HUDEP-2 (cell line): Measurements from ENCODE around the gene NSD2.
"Not testable (repeated sequence)": the region's sequence is repeated elsewhere in the genome, so short reads cannot be mapped to it uniquely, and the experiment has no call there.

ENCODE experiments used
- DNase-seq, 76 experiments: peaks; one replicate each; lab custom pipeline; 2025; ENCODE audit not compliant: unreplicated experiment in 76 of 76; lab: John Stamatoyannopoulos, UW

NSD2 gene

DNA sequence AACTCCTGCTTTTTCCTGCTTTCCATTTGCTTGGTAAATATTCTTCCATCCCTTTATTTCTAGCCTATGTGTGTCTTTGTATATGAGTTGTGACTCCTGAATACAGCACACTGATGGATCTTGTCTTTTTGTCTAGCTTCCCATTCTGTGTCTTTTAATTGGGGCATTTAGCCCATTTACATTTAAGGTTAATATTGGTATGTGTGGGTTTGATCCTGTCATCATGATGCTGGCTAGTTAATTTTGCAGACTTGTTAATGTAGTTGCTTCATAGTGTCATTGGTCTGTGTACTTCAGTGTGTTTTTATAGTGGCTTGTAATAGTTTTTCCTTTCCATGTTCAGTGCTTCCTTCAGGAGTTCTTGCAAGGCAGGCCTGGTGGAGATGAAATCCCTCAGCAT, 160.0 kb downstream of the NSD2 start:
- not testable (repeated sequence) for DNase-seq
